ENCODE measurements around the gene KIF25.

KIF25 gene

DNA sequence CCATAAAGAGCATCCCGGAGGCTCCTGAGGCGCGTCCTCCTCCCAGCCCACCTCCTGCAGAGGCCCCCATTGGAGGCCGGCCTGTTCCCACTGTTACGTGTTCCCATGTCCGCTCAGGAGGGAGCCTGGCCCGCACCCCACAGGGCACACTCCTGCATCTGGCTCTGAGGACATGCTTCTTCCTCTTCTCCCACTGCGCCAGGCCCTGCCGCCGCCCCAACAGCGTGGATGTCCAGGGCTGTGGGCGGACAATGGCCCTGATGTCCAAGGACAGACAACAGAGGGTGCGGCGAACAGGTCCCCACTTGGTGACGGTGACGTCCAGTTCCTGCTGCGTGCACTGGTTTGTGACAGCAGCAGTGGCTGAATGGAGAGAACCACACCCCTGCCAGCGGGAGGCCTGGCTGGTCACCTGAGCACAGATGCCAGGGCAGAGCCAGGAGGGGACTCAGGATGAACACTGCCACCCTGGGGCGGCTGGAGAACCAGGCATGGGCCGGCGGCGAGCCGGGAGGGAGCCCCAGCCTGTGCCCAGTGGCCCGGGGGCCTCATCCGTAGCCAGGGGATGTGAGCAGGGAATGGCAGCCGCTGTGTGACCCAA, 54.9 kb downstream of the KIF25 start:
- DNase-seq (ENCODE audit: low read depth in 2 of 2) = no peak
- TF ChIP-seq, protein P1, sequence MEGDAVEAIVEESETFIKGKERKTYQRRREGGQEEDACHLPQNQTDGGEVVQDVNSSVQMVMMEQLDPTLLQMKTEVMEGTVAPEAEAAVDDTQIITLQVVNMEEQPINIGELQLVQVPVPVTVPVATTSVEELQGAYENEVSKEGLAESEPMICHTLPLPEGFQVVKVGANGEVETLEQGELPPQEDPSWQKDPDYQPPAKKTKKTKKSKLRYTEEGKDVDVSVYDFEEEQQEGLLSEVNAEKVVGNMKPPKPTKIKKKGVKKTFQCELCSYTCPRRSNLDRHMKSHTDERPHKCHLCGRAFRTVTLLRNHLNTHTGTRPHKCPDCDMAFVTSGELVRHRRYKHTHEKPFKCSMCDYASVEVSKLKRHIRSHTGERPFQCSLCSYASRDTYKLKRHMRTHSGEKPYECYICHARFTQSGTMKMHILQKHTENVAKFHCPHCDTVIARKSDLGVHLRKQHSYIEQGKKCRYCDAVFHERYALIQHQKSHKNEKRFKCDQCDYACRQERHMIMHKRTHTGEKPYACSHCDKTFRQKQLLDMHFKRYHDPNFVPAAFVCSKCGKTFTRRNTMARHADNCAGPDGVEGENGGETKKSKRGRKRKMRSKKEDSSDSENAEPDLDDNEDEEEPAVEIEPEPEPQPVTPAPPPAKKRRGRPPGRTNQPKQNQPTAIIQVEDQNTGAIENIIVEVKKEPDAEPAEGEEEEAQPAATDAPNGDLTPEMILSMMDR (IDR thresholded peaks at IDR 0.05; ENCODE audit: low read depth, low read length) = no peak
- H3K4me3 ChIP-seq (replicated peaks in 1 of 2; ENCODE audit: low read depth in 2 of 2, low read length in 2 of 2) = no peak overlapping the region

DNA sequence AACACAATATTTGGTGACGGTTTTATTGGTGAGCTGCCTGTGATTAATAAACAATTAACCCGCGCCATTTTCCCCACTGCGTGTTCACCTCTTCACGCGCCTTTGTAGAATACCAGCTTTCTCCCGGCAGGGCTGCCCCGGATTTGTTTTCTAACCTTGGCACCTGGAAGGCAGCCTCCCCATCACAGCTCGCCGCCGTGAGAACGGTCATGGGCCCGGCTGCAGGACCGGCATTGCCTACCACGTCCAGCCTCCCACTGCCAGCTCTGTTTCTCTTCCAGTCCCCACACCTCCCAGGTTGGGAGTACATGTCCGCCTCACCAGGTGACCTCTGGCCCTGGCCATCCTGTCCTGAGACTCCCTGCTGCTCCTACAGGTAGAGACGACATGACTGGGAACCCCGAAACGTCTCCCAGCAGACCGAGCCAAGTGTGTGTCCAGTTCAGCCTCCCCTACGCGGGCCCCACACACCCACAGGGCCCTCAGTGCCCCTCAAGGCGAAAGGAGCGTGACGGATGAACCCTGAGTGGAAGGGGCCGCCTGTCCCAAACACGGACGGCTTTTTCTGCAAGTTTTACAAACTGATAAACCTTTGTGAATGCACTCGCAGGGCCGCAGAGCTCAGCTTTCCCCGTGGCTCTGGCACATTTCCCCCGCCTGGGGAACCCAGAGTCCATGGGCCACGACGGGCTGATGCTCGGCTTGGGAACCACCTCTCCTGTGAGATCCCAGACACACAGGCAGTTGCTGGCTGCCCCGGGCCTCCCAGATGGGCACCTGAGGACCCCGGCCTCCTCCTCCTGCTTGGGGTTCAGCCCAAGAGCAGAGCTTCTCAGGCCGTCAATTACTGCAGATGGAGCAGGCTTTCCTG, 55.9 kb downstream of the KIF25 start:
- TF ChIP-seq, protein P1 (IDR thresholded peaks at IDR 0.05; ENCODE audit: low read depth, low read length) = no peak
- DNase-seq (ENCODE audit: low read depth in 2 of 2) = no peak
- no peak overlapping the region for H3K4me3 ChIP-seq (replicated peaks in 1 of 2; ENCODE audit: low read depth in 2 of 2, low read length in 2 of 2)

DNA sequence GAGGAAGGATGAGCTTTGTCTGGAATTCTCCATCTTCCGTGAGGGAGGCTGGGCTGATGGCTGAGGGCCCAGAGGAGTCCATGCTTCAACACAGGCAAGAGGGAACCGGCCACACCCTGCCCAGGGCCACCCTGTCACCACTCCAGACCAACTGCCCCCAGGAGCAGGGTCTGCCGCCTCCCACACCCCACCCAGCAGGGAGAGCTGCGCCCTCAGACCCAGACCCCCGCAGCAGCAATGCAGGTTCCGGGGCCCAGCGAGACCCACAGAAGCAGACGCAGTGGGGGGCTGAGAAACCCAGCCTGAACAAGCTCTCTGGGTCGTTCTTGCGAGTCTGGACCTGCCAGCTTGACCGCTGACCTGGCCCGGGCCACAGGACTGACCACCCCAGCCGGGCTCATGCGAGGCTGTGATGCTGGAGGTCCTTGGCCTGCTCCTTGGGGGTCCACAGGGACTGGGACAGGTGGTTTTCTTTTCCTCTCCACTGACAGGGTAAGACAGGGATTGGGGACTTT, 56.5 kb downstream of the KIF25 start:
- DNase-seq (ENCODE audit: low read depth in 2 of 2) = no peak
- H3K4me3 ChIP-seq (replicated peaks in 1 of 2; ENCODE audit: low read depth in 2 of 2, low read length in 2 of 2) = no peak overlapping the region
- TF ChIP-seq, protein P1 (IDR thresholded peaks at IDR 0.05; ENCODE audit: low read depth, low read length) = no peak

DNA sequence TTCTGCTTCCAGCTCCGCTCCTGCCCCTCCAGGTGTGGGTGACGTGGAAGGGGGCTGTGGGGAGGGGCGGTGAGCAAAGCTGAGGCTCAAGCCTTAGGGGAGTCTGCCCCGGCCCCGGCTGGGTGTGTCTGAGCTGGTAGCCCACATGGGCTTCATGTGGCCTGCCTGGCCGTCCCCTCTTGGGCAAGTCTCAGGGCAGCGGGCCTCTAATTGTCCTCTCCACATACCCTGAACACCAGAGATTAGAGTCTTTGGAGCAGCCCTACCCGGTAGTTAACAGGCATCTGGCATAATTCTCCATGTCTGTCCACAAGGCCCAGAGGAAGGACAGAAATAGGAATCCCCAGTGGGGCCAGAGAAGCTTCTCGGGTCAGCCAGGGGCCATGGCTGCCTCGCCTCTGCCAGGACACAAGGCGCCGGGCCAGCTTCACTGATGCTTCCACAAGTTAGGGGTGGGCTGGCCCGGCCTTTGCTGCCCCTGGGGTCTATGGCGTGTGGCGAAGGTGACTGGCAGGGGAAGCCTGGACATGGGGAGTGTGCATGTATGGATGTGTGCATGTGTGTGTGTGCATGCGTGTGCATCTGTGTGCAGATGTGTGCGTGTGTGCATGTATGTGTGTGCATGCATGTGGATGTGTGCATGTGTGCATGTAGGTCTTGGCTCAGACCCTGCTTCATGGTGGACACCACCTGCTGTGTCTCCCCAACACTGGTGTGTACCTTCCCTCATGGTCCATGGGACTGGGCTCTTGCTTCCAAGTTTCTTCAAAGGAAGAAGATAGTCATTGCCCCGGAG, 57.5 kb downstream of the KIF25 start:
- TF ChIP-seq, protein P1 (IDR thresholded peaks at IDR 0.05; ENCODE audit: low read depth, low read length) = no peak
- DNase-seq (ENCODE audit: low read depth in 2 of 2) = peak in 1 of 2 donors; percentile 47
- no peak overlapping the region for H3K4me3 ChIP-seq (replicated peaks in 1 of 2; ENCODE audit: low read depth in 2 of 2, low read length in 2 of 2)

DNA sequence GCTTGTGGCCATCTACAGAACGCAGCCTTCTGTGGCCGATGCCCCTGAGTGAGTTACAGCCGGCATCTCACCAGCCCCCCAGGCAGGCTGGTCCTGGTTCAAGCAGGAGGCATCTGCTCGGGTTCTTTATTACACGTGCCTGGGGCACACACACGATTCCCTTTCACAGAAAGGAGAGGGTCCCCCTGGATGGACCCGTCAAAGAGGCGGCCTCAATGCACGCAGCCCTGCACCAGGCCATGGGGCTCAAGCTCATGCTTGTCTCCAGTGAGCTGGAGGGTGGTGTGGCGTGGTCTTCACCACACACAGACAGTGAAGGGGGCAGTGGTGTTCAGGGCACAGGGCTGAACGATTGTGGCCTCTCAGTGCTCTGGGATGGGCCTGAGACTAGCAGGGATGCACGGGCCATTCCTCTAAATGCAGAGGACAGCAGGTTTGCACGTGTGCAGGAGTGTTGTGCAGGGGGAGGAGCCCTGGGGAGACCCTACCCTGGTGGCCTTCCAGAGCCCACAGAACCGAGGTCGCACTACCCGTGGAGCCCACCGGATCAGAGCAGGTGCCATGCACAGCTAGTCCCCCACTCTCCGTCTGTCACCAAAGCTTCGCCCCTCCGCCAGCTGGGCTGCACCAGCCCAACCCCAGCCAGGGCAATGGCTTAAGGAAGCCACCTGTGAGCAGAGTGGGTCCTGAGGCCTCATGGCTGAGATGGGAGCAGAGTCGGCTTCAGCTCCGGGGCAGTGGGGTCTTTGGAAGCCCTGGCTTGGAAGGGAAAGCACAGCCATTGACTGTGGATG, 58.4 kb downstream of the KIF25 start:
- H3K4me3 ChIP-seq (replicated peaks in 1 of 2; ENCODE audit: low read depth in 2 of 2, low read length in 2 of 2) = no peak overlapping the region
- TF ChIP-seq, protein P1 (IDR thresholded peaks at IDR 0.05; ENCODE audit: low read depth, low read length) = no peak
- no peak for DNase-seq (ENCODE audit: low read depth in 2 of 2)

All from cardiac fibroblast (primary cell).